ENCODE measurements around the gene LTBP1.

GRCh38 chr2:33110461-33110860, 163.7 kb downstream of the LTBP1 start:
- TF ChIP-seq CTCF (conservative IDR thresholded peaks at IDR 0.05) (no peak), EZH2 (IDR thresholded peaks at IDR 0.05; ENCODE audit: low read depth) (no peak)
